Chondrocyte (in vitro differentiated cells): ENCODE results near the gene N4BP2L1. TPM values are rescaled to one million over a fixed set of nuclear protein-coding genes. Genes with fewer than 3 reads are reported as not detected.

Source experiments
- DNase-seq: peaks from one replicate; pipeline ENCODE4 v3.0.0; 2021; ENCODE audit warnings: mixed read lengths, low spot score
- H3K27ac Mint-ChIP-seq: one replicate; pipeline ENCODE4 v1.8.0; 2021; ENCODE audit warnings: mild to moderate bottlenecking, moderate library complexity, mixed read lengths; ENCODE audit not compliant: unreplicated experiment
- H3K27me3 Mint-ChIP-seq: 2 replicates; pipeline ENCODE4 v1.8.0; 2021; ENCODE audit warnings: low read depth, mixed read lengths
- H3K36me3 Mint-ChIP-seq: 2 replicates; pipeline ENCODE4 v1.8.0; 2021; ENCODE audit warnings: low read depth, mixed read lengths
- H3K4me1 Mint-ChIP-seq: 2 replicates; pipeline ENCODE4 v1.8.0; 2021; ENCODE audit warnings: low read depth, mild to moderate bottlenecking, mixed read lengths
- H3K4me3 Mint-ChIP-seq: one replicate; pipeline ENCODE4 v1.8.0; 2021; ENCODE audit warnings: mild to moderate bottlenecking, moderate library complexity, mixed read lengths; ENCODE audit not compliant: unreplicated experiment
- H3K9me3 Mint-ChIP-seq: 2 replicates; pipeline ENCODE4 v1.8.0; 2021; ENCODE audit warnings: low read depth, mixed read lengths
- total RNA-seq: library from RNA; stranded (reverse); gene quantifications from 3 replicates; pipeline ENCODE4 v1.2.1, GENCODE V29; 2021
- TF ChIP-seq, protein P1 (sequence below): fragments of 200-600 bp; sonication (generic); IDR thresholded peaks from 2 replicates; pipeline ENCODE4 v1.5.0; 2021; ENCODE audit warnings: antibody characterized with exemption, mild to moderate bottlenecking, moderate library complexity

N4BP2L1 gene
- total RNA-seq, 1 donor from 2014 or later = 3.3 TPM

DNA sequence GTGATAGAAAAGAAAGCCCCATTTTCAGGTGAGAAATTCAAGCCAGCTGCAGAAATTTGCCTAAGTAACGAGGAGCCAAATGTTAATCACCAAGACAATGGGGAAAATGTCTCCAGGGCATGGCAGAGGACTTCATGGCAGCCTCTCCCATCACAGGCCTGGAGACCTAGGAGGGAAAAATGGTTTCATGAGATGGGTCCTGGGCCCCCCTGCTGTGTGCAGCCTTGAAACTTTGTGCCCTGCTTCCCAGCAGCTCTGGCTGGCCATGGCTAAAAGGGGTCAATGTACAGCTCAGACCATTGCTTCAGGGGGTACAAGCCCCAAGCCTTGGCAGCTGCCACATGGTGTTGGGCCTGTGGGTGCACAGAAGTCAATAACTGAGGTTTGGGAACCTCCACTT lies 9.9 kb downstream of the N4BP2L1 start:
- Mint-ChIP-seq H3K27ac (no peak overlapping the region), H3K9me3 (peaks cover 8% of the 10 kb centered on the region), H3K4me1 (no peaks in the 10 kb centered on the region), H3K4me3 (no peak overlapping the region), H3K27me3 (no peaks in the 10 kb centered on the region), H3K36me3 (peaks cover 11% of the 10 kb centered on the region)
- no peak for DNase-seq
- TF ChIP-seq, protein P1, sequence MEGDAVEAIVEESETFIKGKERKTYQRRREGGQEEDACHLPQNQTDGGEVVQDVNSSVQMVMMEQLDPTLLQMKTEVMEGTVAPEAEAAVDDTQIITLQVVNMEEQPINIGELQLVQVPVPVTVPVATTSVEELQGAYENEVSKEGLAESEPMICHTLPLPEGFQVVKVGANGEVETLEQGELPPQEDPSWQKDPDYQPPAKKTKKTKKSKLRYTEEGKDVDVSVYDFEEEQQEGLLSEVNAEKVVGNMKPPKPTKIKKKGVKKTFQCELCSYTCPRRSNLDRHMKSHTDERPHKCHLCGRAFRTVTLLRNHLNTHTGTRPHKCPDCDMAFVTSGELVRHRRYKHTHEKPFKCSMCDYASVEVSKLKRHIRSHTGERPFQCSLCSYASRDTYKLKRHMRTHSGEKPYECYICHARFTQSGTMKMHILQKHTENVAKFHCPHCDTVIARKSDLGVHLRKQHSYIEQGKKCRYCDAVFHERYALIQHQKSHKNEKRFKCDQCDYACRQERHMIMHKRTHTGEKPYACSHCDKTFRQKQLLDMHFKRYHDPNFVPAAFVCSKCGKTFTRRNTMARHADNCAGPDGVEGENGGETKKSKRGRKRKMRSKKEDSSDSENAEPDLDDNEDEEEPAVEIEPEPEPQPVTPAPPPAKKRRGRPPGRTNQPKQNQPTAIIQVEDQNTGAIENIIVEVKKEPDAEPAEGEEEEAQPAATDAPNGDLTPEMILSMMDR = no peak

DNA sequence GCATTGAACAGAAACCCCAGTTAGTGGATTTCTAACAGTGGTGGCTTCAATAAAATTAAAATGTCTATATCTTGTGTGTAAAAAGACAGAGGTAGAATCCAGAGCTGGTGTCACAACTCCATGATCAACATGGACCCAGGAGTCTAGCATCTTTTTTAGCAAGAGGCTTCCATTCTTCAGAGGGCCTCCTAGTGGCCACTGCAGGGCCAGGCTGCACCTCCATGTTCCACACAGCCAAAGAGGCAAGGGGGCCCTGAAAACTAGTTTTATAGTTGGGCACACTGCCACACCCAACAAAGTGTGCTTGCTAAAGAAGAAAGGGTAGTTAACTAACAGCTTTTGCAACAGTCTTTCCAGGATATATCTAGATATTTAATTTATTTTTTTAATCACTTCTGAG lies 12.9 kb downstream of the N4BP2L1 start:
- Mint-ChIP-seq H3K4me1 (peaks cover 3% of the 10 kb centered on the region), H3K36me3 (peaks cover 6% of the 10 kb centered on the region), H3K27me3 (no peaks in the 10 kb centered on the region), H3K27ac (no peak overlapping the region), H3K4me3 (no peak overlapping the region), H3K9me3 (peaks cover 8% of the 10 kb centered on the region)
- DNase-seq = no peak
- TF ChIP-seq, protein P1 = peak; percentile 69

DNA sequence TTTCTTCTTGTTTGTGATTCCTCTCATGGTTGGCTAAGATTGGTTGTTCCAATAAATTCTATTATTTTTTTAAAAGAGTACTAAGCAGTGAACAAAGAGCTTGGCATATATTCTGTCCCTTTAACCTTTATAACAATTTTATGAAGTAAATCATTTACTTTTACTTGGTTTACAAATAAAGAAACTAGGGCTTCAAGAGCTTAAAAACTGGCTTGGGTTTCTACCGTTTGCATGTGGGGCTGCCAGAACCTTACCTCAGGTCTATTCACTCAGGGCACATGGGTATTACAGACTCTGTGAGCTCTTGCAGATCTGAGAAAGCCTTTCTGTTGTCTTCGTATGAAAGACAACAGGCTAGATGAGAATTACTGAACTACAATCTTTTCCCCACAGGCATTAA lies 13.3 kb downstream of the N4BP2L1 start:
- Mint-ChIP-seq H3K36me3 (peaks cover 5% of the 10 kb centered on the region), H3K27me3 (no peaks in the 10 kb centered on the region), H3K27ac (no peak overlapping the region), H3K4me1 (peaks cover 7% of the 10 kb centered on the region), H3K4me3 (no peak overlapping the region), H3K9me3 (peaks cover 6% of the 10 kb centered on the region)
- DNase-seq = no peak
- TF ChIP-seq, protein P1 = no peak

DNA sequence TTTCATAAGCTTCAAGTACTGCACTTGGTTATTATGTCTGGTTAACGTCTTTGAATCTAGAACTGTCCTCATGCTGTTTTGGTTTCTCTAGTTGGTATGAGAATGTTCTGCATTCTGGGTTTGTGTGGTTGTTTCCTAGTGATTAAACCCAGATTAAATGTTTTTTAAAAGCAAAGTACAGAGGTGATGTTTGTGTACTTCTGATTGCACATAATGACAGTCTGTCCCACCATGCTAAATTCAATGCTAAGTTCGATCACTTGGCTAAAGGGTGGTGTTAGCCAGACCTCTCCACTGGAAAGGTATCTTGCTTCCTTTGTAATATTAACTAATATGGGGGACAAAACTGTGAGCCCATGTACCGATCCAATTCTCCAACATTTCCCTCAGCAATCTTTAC lies 14.6 kb downstream of the N4BP2L1 start:
- Mint-ChIP-seq H3K4me3 (no peak overlapping the region), H3K9me3 (no peaks in the 10 kb centered on the region), H3K27me3 (no peaks in the 10 kb centered on the region), H3K36me3 (no peaks in the 10 kb centered on the region), H3K4me1 (peaks cover 15% of the 10 kb centered on the region), H3K27ac (no peak overlapping the region)
- no peak for DNase-seq
- TF ChIP-seq, protein P1 = no peak

DNA sequence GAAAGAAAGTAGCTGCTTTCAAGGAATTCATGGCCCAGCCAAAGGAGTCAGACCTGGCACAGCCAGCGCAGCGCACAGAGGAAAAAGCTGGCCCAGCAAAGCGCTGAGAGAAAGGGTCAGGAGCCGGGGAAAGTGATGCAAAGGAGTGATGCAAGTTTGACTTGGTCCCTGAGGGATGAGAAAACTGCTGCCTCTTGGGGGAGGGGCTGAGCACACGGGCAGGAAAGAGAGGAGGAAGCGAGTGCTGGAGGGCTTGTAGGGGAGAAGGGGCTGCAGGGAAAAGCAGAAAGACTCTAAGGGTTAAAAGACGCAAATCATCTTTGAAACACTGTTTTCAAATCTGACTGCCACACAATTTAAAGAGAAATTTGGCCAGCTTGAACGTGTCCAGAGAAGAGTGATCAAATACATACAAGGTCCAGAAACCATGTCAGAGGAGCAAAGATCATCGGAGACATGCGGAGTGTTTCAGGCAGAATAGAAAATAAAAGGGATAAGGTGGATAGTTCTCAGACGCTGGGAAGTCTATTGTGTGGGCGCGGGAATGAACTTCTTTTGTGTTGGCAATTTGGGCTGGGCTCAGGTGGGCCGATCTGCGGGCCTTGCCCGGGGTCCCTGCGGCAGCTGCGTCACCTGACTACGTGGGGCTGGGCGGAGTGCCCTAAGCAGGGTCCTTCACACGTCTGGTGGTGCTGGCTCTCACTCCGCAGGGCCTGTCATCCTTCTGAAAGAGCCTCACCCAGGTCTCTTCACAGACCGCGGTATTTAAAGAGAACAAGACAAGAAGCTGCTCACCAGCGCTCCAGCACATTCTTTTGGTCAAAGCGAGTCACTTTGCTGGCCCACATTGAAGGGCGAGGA lies 18.1 kb downstream of the N4BP2L1 start:
- peak overlapping the region; percentile 67 for H3K27ac Mint-ChIP-seq
- peaks cover 15% of the 10 kb centered on the region for H3K4me1 Mint-ChIP-seq
- TF ChIP-seq, protein P1 = no peak
- no peak for DNase-seq
- H3K27me3 Mint-ChIP-seq = no peaks in the 10 kb centered on the region
- no peaks in the 10 kb centered on the region for H3K9me3 Mint-ChIP-seq
- no peaks in the 10 kb centered on the region for H3K36me3 Mint-ChIP-seq
- peak overlapping the region; percentile 20 for H3K4me3 Mint-ChIP-seq
